B cell (primary cell): ENCODE results near the gene MAPKAP1. TPM values are rescaled to one million over a fixed set of nuclear protein-coding genes. Genes with fewer than 3 reads are reported as not detected.

Experiments
- ATAC-seq: fragments of 200-7000 bp; cut with Tn5 transposase; one replicate; pipeline ENCODE4 v1.10.0; 2021; ENCODE audit warnings: low read depth, mild to moderate bottlenecking, moderate number of reproducible peaks, moderate library complexity
- CTCF ChIA-PET: fragments of 350-600 bp; sonication (Branson Sonifier 250); formaldehyde crosslinking; loops from one replicate; lab custom pipeline; 2021; ENCODE audit warnings: antibody characterized with exemption, inconsistent platforms; lab: Charles Lee
- POLR2A ChIA-PET: fragments of 350-600 bp; sonication (Branson Sonifier 250); formaldehyde crosslinking; loops from one replicate; lab custom pipeline; 2021; ENCODE audit warnings: antibody characterized with exemption; lab: Charles Lee
- DNase-seq: peaks from one replicate; pipeline ENCODE4 v3.0.0; 2013
- H2AFZ ChIP-seq: 2 replicates; pipeline ENCODE4 v1.6.1; 2012; ENCODE audit warnings: mild to moderate bottlenecking, low read depth, low read length; ENCODE audit not compliant: insufficient read depth, poor library complexity, severe bottlenecking
- H3K27ac ChIP-seq, 2 donors: 1 replicate in 1 of 2; 2 replicates in 1 of 2; pipeline ENCODE4 v1.5.1; 2012 to 2013; ENCODE audit warnings: low read length in 2 of 2, mild to moderate bottlenecking in 2 of 2, moderate library complexity in 1 of 2
- H3K27me3 ChIP-seq, 4 experiments: fragments of 200-600 bp in 1 of 4; sonication (generic) in 1 of 4; replicated peaks in 1 of 4; 1 replicate in 2 of 4; 2 replicates in 2 of 4; pipeline versions ENCODE4 v1.6.1 to v1.7.0; 2013 to 2016; ENCODE audit warnings: low read length in 3 of 4, mild to moderate bottlenecking in 2 of 4, mixed read lengths in 1 of 4, moderate library complexity in 1 of 4; ENCODE audit not compliant: insufficient read depth in 4 of 4, control insufficient read depth in 3 of 4; ENCODE audit errors: control extremely low read depth in 1 of 4
- H3K36me3 ChIP-seq, 2 experiments: replicated peaks in 1 of 2; 1 replicate in 1 of 2; 2 replicates in 1 of 2; pipeline versions ENCODE4 v1.6.1 to v1.7.1; 2013; ENCODE audit warnings: low read length in 1 of 2; ENCODE audit not compliant: insufficient read depth in 2 of 2, control insufficient read depth in 1 of 2; ENCODE audit errors: control extremely low read depth in 1 of 2, extremely low read depth in 1 of 2
- H3K4me1 ChIP-seq, 2 donors: fragments of 200-600 bp in 1 of 2; sonication (generic) in 1 of 2; 1 replicate in 1 of 2; 2 replicates in 1 of 2; pipeline versions ENCODE4 v1.5.1 to v1.6.1; 2013 to 2017; ENCODE audit warnings: low read length in 2 of 2; ENCODE audit not compliant: control insufficient read depth in 2 of 2, insufficient read depth in 2 of 2
- H3K4me2 ChIP-seq: replicated peaks from 2 replicates; pipeline ENCODE3; 2012; ENCODE audit warnings: mild to moderate bottlenecking, low read depth, low read length; ENCODE audit not compliant: poor library complexity, severe bottlenecking
- H3K4me3 ChIP-seq, 5 experiments: fragments of 200-600 bp in 1 of 5; sonication (generic) in 1 of 5; 1 replicate in 3 of 5; 2 replicates in 2 of 5; pipeline versions ENCODE4 v1.5.1 to v1.7.0; 2011 to 2016; ENCODE audit warnings: low read length in 4 of 5, mild to moderate bottlenecking in 4 of 5, low read depth in 2 of 5, control low read depth in 1 of 5, moderate library complexity in 1 of 5; ENCODE audit not compliant: insufficient read depth in 1 of 5; ENCODE audit errors: control extremely low read depth in 1 of 5, extremely low read depth in 1 of 5
- H3K79me2 ChIP-seq: fragments of 200-600 bp; sonication (generic); one replicate; pipeline ENCODE4 v1.6.0; 2016; ENCODE audit warnings: low read length; ENCODE audit not compliant: control insufficient read depth, insufficient read depth
- H3K9ac ChIP-seq: fragments of 200-600 bp; sonication (generic); 2 replicates; pipeline ENCODE4 v1.6.1; 2017; ENCODE audit warnings: mild to moderate bottlenecking, low read length, moderate library complexity
- H3K9me3 ChIP-seq, 3 donors: one replicate each; pipeline versions ENCODE4 v1.6.1 to v1.7.1; 2013; ENCODE audit warnings: low read length in 2 of 3; ENCODE audit not compliant: control insufficient read depth in 2 of 3, insufficient read depth in 1 of 3; ENCODE audit errors: control extremely low read depth in 1 of 3
- H4K20me1 ChIP-seq: 2 replicates; pipeline ENCODE4 v1.6.0; 2012; ENCODE audit warnings: mild to moderate bottlenecking, low read length; ENCODE audit not compliant: insufficient read depth, control insufficient read depth, poor library complexity, severe bottlenecking
- H3K27ac Mint-ChIP-seq: one replicate; pipeline ENCODE4 v1.8.0; 2021; ENCODE audit warnings: mixed read lengths
- H3K27me3 Mint-ChIP-seq: one replicate; pipeline ENCODE4 v1.8.0; 2021; ENCODE audit warnings: mixed read lengths
- H3K4me1 Mint-ChIP-seq: one replicate; pipeline ENCODE4 v1.8.0; 2021; ENCODE audit warnings: mixed read lengths
- H3K4me3 Mint-ChIP-seq: one replicate; pipeline ENCODE4 v1.8.0; 2021; ENCODE audit warnings: mixed read lengths
- H3K9me3 Mint-ChIP-seq: one replicate; pipeline ENCODE4 v1.8.0; 2022; ENCODE audit warnings: mixed read lengths; ENCODE audit not compliant: insufficient read depth
- CTCF ChIP-seq: fragments of 200-600 bp; IDR thresholded peaks from one replicate; pipeline ENCODE4 v1.8.0; 2022; ENCODE audit warnings: antibody characterized with exemption, mild to moderate bottlenecking
- EZH2 ChIP-seq: IDR thresholded peaks from 2 replicates; pipeline ENCODE4 v1.6.1; 2012; ENCODE audit warnings: borderline replicate concordance, low read depth, mild to moderate bottlenecking, moderate library complexity, low read length; ENCODE audit not compliant: insufficient read depth, poor library complexity, severe bottlenecking
- WGBS: methylation state at CpG from one replicate; pipeline ENCODE4 v1.1.5; 2013; ENCODE audit warnings: missing lambda C conversion rate; ENCODE audit not compliant: insufficient coverage; 5-methylcytosine and 5-hydroxymethylcytosine counted together
- intact Hi-C: fragments of 100-400 bp; cut with micrococcal nuclease; formaldehyde crosslinking; loops from one replicate; pipeline ENCODE4 v1.10.0; 2022
- polyA plus RNA-seq: library from polyadenylated mRNA; depleted of rRNA; stranded (reverse); fragments of >200 nt; gene quantifications from 2 replicates; pipeline ENCODE4 v1.2.3, GENCODE V29; 2012
- total RNA-seq, 2 donors: library from RNA; stranded (reverse); fragments of 120-200 nt in 1 of 2; gene quantifications; 1 replicate in 1 of 2; 2 replicates in 1 of 2; pipeline versions ENCODE4 v1.2.3 to v1.2.4, GENCODE V29; 2013 to 2022

Gene MAPKAP1
- total and polyA plus RNA-seq, 2 donors (not counting 1 experiment from before 2014, with no cell fraction given): 51.6 to 62.4 TPM

- no peaks in the 10 kb centered on the region for H3K27me3 Mint-ChIP-seq
- Histone ChIP-seq H3K4me1 (no peaks in the 10 kb centered on the region), H3K36me3 (peaks cover 0 to 4% of the 10 kb centered on the region in 2 experiments), H3K9me3 (no peaks in the 10 kb centered on the region), H3K4me3 (no peak overlapping the region), H3K27ac (no peak overlapping the region), H3K4me2 (no peak overlapping the region), H4K20me1 (peaks cover 13% of the 10 kb centered on the region), H2AFZ (no peak overlapping the region), H3K27me3 (no peaks in the 10 kb centered on the region), H3K79me2 (peaks cover 70% of the 10 kb centered on the region), H3K9ac (no peak overlapping the region)
- POLR2A ChIA-PET: no interaction called here
- peaks cover 19% of the 10 kb centered on the region for H3K4me1 Mint-ChIP-seq
- H3K27ac Mint-ChIP-seq: no peak overlapping the region
- ATAC-seq: no peak
- no peak for DNase-seq
- CTCF ChIA-PET: interaction anchor here (0.6 to 1.0 kb wide), 3 partner anchors 122 to 273 kb away, joined by 3 to 4 read pairs (median 3); no protein-coding TSS in a partner anchor
- TF ChIP-seq EZH2: no peak
- no peak for TF ChIP-seq CTCF
- H3K4me3 Mint-ChIP-seq: no peak overlapping the region
- intact Hi-C loops: no loop called here
- no peaks in the 10 kb centered on the region for H3K9me3 Mint-ChIP-seq
These were observed 26.6 kb downstream of the MAPKAP1 start for GRCh38 chr9:125680445-125680844.

GRCh38 chr9:125679597-125680189, 27.3 kb downstream of the MAPKAP1 start:
- Histone ChIP-seq H3K27ac (no peak overlapping the region), H3K79me2 (peaks cover 62% of the 10 kb centered on the region), H3K4me2 (no peak overlapping the region), H3K27me3 (no peaks in the 10 kb centered on the region), H3K4me1 (no peaks in the 10 kb centered on the region), H3K36me3 (no peaks in the 10 kb centered on the region), H3K9ac (no peak overlapping the region), H3K9me3 (no peaks in the 10 kb centered on the region), H2AFZ (no peak overlapping the region), H4K20me1 (peaks cover 17% of the 10 kb centered on the region), H3K4me3 (no peak overlapping the region)
- ATAC-seq: no peak
- no peaks in the 10 kb centered on the region for H3K27me3 Mint-ChIP-seq
- POLR2A ChIA-PET: no interaction called here
- DNase-seq: no peak
- CTCF ChIA-PET: interaction anchor here (0.6 kb wide), 1 partner anchor 126 kb away, joined by 3 read pairs; no protein-coding TSS in a partner anchor
- no peak overlapping the region for H3K27ac Mint-ChIP-seq
- no peaks in the 10 kb centered on the region for H3K9me3 Mint-ChIP-seq
- peaks cover 19% of the 10 kb centered on the region for H3K4me1 Mint-ChIP-seq
- TF ChIP-seq CTCF: no peak
- TF ChIP-seq EZH2: no peak
- WGBS: 85% methylated on average over 3 of the region's 8 CpGs
- H3K4me3 Mint-ChIP-seq: no peak overlapping the region
- intact Hi-C loops: no loop called here
